D721Med (cell line): ENCODE results near the gene HS2ST1.

ENCODE experiments used
- DNase-seq: peaks from one replicate; pipeline ENCODE4 v3.0.0; 2011; ENCODE audit warnings: low spot score; ENCODE audit not compliant: insufficient read length
- FAIRE-seq: peaks from 2 replicates; lab custom pipeline; 2011; peaks lifted over from hg19 to GRCh38; lab: Jason Lieb, UNC
- TF ChIP-seq, protein P1 (sequence below): IDR thresholded peaks from 2 replicates; pipeline ENCODE4 v1.5.1; 2012; ENCODE audit warnings: mild to moderate bottlenecking, control low read depth; ENCODE audit not compliant: insufficient read depth; ENCODE audit errors: missing control alignments

The HS2ST1 gene

DNA sequence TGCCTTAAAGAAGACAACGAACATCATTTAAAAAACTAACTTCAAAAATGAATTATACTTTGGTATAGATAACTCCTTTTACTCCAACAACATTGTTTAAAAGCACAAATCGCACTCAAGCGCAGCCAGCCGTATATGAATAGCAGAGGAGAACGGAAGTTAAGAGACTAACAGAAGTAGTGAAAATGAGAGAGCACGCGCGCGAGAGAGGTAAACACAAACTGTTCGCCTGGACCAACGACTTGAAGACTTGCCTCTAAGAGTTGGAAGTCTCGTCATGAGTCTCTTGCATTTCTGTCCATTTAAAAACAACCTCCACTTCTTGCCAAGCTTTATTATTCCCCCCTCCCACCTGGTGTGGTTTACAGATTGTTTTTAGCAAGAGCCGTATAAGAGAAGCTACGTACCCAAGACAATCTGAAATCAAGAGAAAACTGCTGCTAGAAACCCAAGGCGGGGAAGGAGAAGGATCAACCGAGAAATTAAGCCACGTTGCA lies 988 bp upstream of the HS2ST1 start:
- FAIRE-seq, result no peak
- no peak for DNase-seq
- TF ChIP-seq, protein P1, sequence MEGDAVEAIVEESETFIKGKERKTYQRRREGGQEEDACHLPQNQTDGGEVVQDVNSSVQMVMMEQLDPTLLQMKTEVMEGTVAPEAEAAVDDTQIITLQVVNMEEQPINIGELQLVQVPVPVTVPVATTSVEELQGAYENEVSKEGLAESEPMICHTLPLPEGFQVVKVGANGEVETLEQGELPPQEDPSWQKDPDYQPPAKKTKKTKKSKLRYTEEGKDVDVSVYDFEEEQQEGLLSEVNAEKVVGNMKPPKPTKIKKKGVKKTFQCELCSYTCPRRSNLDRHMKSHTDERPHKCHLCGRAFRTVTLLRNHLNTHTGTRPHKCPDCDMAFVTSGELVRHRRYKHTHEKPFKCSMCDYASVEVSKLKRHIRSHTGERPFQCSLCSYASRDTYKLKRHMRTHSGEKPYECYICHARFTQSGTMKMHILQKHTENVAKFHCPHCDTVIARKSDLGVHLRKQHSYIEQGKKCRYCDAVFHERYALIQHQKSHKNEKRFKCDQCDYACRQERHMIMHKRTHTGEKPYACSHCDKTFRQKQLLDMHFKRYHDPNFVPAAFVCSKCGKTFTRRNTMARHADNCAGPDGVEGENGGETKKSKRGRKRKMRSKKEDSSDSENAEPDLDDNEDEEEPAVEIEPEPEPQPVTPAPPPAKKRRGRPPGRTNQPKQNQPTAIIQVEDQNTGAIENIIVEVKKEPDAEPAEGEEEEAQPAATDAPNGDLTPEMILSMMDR, result no peak

DNA sequence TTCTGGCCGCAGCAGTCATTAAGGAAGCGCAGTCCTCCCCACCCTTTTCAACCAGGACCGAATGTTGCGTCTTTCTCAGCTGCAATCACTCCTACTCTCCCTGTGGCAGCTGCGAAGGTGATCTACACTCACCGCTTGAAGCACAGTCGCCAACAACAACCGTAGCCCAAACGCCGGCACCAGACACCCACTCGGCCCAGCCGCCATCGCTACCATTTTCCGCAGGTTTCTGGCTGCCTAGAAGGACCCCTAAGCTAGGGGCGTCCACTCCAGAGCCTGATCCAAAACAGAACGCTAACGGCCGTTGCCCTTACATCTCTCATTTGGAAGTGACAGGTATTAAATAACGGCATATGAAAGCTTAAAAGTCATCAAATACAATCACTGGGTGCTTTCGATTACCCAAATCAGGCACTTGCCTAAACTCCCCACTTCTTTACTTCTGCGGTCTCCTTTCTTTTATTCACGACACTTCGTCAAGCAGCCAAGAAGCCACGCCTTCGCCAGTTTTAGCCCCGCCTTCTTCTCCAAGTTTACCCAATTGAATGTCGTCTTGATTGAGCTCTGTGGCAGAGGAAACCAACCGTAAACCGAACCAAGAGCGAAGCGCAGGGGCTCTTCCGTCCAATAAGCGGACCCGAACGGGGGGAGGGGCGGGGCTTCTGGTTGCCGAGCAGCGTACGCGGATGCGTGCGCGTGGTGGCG lies 387 bp upstream of the HS2ST1 start, which contains the start of gene SELENOF:
TSS of gene SELENOF (minus strand) at position 231 of the 705 bp plus-strand sequence. CDS start at position 216, 15 bp downstream.
- peak; percentile 34 for DNase-seq
- no peak for FAIRE-seq
- TF ChIP-seq, protein P1, result no peak

DNA sequence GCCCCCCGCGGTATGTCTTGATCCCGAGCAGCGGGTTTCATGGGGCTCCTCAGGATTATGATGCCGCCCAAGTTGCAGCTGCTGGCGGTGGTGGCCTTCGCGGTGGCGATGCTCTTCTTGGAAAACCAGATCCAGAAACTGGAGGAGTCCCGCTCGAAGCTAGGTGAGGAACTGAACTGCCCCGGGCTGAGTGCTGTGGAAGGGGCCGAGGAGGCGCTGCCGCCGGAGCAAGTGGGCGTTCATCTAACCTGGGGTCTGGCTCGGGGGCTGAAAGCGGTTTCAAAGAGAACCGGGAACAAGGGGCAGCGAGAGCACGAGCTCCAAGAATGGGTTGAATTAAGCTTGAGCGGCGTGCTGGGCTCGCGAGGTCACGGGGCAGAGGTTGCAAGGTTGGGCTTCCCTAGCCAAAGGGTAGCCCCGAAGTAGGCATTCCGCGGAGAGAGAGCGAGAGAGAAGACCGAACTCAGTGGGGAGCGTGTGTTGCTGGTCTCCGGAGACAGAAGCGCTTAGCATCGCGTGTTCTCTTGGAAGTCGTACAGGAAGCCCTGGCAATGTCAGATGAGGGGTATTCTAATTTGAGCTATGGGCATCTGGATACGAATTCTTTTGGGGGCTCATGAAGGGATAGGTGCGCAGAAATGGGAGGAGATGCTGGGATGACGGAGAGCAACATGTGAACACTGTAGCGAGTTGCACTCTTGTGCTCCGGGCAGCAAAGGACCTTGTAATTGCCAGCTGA lies 732 bp downstream of the HS2ST1 start:
- DNase-seq (no peak), FAIRE-seq (no peak)
- TF ChIP-seq, protein P1, result no peak

DNA sequence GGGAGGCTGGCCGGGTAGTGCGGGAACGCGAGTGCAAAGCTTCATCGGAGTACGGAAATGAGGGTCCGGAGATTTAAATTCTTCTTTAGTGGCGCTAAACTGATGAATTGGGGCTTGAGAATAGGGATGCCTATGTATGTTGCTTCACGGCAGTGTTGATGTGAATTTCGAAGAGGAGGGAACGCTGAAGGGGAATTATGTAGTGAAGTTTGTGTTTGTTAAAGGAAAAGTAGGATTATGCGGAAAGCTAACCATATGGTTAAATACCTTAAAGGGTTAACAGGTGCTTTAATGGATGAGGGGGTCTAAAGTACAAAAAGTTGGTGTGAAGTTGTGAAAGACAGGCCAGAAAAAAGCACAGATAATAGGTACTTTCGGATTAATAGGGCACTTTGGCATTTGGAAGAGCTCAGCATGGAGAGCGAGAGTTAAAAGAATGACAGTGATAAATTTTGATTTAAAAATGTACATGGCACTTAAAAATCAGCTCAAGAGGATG lies 1.4 kb downstream of the HS2ST1 start:
- TF ChIP-seq, protein P1, result no peak
- FAIRE-seq (no peak), DNase-seq (no peak)

DNA sequence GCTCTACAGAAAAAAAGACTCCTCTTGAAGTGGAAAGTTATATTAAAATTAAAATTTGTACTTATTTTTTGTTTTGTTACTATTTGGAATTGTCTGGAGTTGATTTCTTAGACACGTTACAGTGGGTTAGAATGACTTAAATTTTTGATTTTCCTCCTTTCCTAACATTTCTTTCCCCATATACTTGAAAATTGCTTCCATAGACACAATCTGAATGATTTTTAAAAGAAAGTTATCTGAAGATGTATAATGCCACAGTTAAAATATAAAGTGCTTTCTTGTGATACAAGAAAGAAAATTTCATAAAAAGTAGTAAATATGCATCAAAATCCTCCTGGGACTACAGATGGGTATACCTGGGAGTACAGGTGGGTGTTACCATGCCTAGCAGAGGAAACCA lies 2.3 kb downstream of the HS2ST1 start:
- FAIRE-seq (no peak), DNase-seq (no peak)
- TF ChIP-seq, protein P1, result no peak

DNA sequence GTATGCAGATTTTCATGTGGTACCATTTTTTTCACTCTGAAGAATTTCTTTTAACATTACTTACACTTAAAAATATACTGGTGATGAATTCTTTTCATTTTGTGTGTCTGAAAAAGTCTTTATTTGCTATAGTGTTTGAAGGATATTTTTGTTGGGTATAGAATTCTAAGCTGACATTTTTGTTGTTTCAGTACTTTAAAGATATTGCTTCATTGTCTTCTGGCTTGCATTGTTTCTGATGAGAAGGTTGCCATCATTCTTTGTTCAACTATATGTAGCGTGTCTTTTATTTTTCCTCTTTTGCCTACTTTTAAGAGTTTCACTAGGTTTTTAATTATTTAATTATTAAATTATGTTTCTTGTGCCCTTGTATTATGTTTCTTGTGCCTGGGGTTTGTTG lies 8.0 kb downstream of the HS2ST1 start:
- FAIRE-seq, result no peak
- TF ChIP-seq, protein P1, result no peak
- DNase-seq, result no peak
